GM12892 (cell line): Measurements from ENCODE around the gene GRM7.

Source experiments
- POLR2A ChIP-seq: IDR thresholded peaks from 2 replicates; pipeline ENCODE4 v1.6.1; 2011; ENCODE audit warnings: low read depth, low read length, control low read depth
- POLR2AphosphoS5 ChIP-seq: IDR thresholded peaks from 2 replicates; pipeline ENCODE4 v1.6.1; 2011; ENCODE audit warnings: low read depth, low read length, control low read depth

GRCh38 chr3:7700977-7701376, 840.1 kb downstream of the GRM7 start:
- TF ChIP-seq POLR2A (no peak), POLR2AphosphoS5 (no peak)
